Measurements from ENCODE around the gene NT5DC3. TPM values are rescaled to one million over a fixed set of nuclear protein-coding genes. Genes with fewer than 3 reads are reported as not detected.

The NT5DC3 gene
- total RNA-seq, 2 donors from 2014 or later = 12.4 to 29.7 TPM

DNA sequence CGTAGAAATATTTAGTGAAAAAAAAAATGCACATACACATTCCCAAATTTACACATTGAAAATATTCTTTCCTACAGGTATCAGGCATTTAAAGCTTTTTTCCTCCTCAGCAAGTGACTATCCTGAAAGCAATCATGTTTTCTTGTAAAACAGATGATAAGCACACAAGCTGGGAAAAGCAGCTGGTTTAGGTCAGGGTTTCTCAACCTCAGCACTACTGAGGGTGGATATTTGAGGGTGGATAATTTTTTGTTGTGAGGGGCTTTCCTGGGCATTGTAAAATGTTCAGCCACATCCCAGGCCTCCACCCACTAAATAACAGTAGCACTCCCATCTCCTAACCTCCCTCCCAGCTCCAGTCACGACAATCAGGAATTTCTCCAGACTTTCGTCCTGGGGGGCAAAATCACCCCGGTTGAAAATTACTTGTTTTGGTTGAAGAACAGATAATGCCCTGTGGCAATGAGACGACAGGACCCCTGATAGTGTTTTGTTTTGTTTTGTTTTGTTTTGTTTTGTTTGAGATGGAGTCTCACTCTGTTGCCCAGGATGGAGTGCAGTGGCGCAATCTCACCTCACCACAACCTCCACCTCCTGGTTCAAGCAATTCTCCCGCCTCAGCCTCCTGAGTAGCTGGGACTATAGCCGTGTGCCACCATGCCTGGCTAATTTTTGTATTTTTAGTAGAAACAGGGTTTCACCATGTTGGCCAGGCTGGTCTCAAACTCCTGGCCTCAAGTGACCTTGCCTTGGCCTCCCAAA is 15.0 kb upstream of the NT5DC3 start:
- no peak for TF ChIP-seq POLR2AphosphoS5 (IDR thresholded peaks at IDR 0.05)
- no peak for TF ChIP-seq POLR2A (IDR thresholded peaks at IDR 0.05)
- TF ChIP-seq, protein P1, sequence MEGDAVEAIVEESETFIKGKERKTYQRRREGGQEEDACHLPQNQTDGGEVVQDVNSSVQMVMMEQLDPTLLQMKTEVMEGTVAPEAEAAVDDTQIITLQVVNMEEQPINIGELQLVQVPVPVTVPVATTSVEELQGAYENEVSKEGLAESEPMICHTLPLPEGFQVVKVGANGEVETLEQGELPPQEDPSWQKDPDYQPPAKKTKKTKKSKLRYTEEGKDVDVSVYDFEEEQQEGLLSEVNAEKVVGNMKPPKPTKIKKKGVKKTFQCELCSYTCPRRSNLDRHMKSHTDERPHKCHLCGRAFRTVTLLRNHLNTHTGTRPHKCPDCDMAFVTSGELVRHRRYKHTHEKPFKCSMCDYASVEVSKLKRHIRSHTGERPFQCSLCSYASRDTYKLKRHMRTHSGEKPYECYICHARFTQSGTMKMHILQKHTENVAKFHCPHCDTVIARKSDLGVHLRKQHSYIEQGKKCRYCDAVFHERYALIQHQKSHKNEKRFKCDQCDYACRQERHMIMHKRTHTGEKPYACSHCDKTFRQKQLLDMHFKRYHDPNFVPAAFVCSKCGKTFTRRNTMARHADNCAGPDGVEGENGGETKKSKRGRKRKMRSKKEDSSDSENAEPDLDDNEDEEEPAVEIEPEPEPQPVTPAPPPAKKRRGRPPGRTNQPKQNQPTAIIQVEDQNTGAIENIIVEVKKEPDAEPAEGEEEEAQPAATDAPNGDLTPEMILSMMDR (IDR thresholded peaks at IDR 0.05) = no peak
- Histone ChIP-seq H3K4me1 (replicated peaks) (peaks cover 12% of the 10 kb centered on the region), H3K27me3 (replicated peaks; ENCODE audit: insufficient read depth) (no peaks in the 10 kb centered on the region), H3K36me3 (no peaks in the 10 kb centered on the region), H3K27ac (peak overlapping the region; percentile 10 to 28), H3K9me3 (no peaks in the 10 kb centered on the region), H3K4me3 (no peak overlapping the region)
- intact Hi-C loops (cut with DNase I) = no loop called here
- DNase-seq (ENCODE audit: low spot score) = no peak
- 85% methylated on average over 8 of the region's 8 CpGs for WGBS

DNA sequence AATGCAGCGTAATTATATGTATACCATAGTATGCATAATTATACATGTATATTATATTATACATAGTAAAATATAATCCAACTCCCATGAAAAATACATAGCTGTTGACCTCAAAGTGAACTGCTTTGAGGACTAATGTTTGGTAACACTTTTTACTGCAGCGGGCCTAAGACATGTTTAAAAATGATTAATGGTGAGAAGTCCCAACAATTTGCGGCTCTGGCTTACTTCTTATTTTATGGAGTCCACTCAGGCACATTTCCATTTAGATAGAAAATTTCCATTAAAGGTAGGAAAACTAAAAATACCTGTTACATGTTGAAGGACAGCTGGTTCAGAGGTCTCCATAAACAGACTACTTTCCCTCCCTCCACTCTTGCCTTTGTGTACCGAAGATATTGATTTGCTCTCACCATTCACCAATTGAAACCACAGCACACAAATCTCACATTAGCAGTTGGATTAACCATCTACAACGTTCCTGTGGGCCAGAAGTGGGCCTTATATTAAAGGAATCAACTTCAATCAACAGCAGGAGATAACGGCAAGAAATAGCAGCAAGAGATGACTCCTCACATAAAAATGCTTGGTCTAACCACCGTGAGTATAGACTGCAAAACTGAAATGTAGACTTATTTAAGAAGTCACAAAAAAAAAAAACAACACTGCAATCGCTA is 14.1 kb upstream of the NT5DC3 start:
- Histone ChIP-seq H3K4me1 (replicated peaks) (peaks cover 16% of the 10 kb centered on the region), H3K27me3 (replicated peaks; ENCODE audit: insufficient read depth) (no peaks in the 10 kb centered on the region), H3K4me3 (no peak overlapping the region), H3K9me3 (no peaks in the 10 kb centered on the region), H3K27ac (peak overlapping the region in 1 of 2 donors; percentile 28), H3K36me3 (no peaks in the 10 kb centered on the region)
- no peak for DNase-seq (ENCODE audit: low spot score)
- intact Hi-C loops (cut with DNase I) = no loop called here
- TF ChIP-seq POLR2A (IDR thresholded peaks at IDR 0.05) (no peak), POLR2AphosphoS5 (IDR thresholded peaks at IDR 0.05) (no peak)
- TF ChIP-seq, protein P1 (IDR thresholded peaks at IDR 0.05) = no peak
- 70% methylated on average over 8 of the region's 8 CpGs for WGBS

DNA sequence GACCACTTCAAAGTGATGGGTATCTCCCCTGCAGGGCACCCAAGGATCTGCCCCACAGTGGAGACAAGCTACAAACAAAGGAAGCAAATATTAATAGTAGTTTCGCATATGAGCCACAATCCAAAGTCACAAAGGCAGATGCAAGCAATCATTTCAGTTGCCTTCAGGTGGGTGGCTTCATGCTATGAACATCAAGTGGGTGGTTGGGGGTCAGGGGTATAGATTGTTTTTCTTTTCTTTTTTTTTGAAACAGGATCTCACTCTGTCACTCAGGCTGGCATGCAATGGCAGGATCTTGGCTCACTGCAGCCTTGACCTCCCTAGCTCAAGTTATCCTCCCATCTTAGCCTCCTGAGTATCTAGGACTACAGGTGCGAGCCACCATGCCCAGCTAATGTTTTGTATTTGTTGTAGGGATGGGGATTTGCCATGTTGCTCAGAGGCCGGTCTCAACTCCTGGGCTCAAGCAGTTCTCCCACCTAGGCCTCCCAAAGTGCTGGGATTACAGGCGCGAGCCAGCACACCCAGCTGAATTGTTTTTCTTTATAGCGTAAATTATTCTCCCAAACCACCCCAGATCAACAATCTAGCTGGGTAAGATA is 13.4 kb upstream of the NT5DC3 start:
- Histone ChIP-seq H3K9me3 (no peaks in the 10 kb centered on the region), H3K4me3 (no peak overlapping the region), H3K4me1 (replicated peaks) (peaks cover 13% of the 10 kb centered on the region), H3K27me3 (replicated peaks; ENCODE audit: insufficient read depth) (no peaks in the 10 kb centered on the region), H3K27ac (peak overlapping the region in 1 of 2 donors; percentile 28), H3K36me3 (no peaks in the 10 kb centered on the region)
- intact Hi-C loops (cut with DNase I) = no loop called here
- TF ChIP-seq POLR2A (IDR thresholded peaks at IDR 0.05) (no peak), POLR2AphosphoS5 (IDR thresholded peaks at IDR 0.05) (no peak)
- TF ChIP-seq, protein P1 (IDR thresholded peaks at IDR 0.05) = no peak
- DNase-seq (ENCODE audit: low spot score) = no peak
- WGBS = 96% methylated on average over 6 of the region's 6 CpGs

DNA sequence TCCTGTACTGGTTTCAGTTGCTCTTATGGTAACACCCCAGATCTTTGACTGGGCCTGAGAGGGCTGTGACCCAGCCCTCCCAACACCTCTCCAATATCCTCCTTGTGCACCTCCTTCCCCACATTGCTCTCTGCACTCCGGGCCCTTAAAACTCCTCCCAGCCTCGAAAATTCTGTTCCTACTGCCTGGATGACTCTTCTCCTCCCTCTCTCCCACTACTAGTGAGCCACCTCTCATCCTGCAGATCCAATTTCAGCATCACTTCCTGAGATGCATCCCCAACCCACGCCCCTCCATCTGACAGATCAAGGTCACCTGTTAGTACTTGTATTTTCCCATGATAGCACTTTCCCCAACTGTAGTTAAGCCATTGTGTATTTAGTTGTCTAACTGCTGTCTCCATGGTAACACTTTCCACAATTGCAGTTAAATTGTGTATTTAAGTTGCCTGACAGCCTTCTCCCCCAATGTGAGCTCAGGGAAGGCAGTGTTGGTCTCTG is 11.5 kb upstream of the NT5DC3 start:
- Histone ChIP-seq H3K9me3 (no peaks in the 10 kb centered on the region), H3K36me3 (no peaks in the 10 kb centered on the region), H3K4me1 (replicated peaks) (peaks cover 23% of the 10 kb centered on the region), H3K27me3 (replicated peaks; ENCODE audit: insufficient read depth) (no peaks in the 10 kb centered on the region), H3K27ac (peak overlapping the region; percentile 70 to 81), H3K4me3 (no peak overlapping the region)
- intact Hi-C loops (cut with DNase I) = no loop called here
- DNase-seq (ENCODE audit: low spot score) = no peak
- WGBS = 20% methylated on average over 3 of the region's 3 CpGs
- TF ChIP-seq, protein P1 (IDR thresholded peaks at IDR 0.05) = no peak
- TF ChIP-seq POLR2A (IDR thresholded peaks at IDR 0.05) (no peak), POLR2AphosphoS5 (IDR thresholded peaks at IDR 0.05) (no peak)
